GM18861 (cell line): ENCODE measurements around the gene PRRT3.
"Not testable (repeated sequence)": the region's sequence is repeated elsewhere in the genome, so short reads cannot be mapped to it uniquely, and the experiment has no call there.

Source experiments
- ATAC-seq: cut with Tn5 transposase; IDR thresholded peaks from one replicate; pipeline ENCODE4 v1.9.1; 2021; ENCODE audit not compliant: unreplicated experiment

The PRRT3 gene

DNA sequence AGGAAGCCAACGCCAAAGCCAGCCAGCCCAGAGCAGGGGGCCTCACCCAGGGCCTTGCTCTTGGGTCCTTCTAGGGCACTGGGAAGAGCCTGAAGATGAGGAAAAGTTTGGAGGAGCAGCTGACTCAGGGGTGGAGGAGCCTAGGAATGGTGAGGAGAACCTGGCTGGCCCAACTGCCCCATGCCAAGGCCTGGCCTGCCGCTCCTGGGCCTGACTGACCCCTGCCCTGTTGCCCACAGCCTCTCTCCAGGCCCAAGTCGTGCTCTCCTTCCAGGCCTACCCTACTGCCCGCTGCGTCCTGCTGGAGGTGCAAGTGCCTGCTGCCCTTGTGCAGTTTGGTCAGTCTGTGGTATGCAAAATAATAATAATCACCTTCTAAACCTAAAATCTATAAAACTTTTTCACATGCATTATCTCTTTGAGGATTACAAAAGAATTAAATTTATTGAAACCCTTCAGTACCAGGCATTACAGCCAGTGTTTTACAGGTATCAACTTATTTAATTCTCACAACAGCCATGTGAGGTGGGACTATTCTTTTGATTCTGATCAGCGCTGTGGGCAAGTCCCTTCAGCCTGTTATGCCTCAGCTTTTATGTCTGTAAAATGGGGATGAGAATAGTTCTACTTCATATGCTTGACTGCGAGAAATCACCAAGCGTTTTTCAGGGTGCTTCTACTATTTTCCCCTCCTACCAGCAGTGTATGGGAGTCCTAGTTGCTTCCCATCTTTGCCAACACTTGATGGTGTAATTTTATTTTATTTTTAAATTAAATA, 33.8 kb downstream of the PRRT3 start:
- no peak for ATAC-seq

DNA sequence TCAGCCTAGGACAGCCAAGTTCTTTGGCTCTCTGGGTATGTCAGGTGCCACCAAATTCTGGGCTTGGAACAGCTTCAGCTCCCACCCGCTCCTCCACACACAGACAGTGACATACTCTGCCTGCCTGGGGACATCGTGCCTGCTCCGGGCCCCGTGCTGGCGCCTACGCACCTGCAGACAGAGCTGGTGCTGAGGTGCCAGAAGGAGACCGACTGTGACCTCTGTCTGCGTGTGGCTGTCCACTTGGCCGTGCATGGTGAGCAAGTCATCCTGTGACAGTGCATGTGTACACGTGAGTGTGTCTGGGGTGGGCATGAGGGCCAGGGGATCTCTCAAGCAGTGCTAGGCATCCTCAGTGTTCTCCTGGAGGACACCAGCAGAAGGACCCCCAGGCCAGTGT, 34.4 kb downstream of the PRRT3 start:
- ATAC-seq: no peak

DNA sequence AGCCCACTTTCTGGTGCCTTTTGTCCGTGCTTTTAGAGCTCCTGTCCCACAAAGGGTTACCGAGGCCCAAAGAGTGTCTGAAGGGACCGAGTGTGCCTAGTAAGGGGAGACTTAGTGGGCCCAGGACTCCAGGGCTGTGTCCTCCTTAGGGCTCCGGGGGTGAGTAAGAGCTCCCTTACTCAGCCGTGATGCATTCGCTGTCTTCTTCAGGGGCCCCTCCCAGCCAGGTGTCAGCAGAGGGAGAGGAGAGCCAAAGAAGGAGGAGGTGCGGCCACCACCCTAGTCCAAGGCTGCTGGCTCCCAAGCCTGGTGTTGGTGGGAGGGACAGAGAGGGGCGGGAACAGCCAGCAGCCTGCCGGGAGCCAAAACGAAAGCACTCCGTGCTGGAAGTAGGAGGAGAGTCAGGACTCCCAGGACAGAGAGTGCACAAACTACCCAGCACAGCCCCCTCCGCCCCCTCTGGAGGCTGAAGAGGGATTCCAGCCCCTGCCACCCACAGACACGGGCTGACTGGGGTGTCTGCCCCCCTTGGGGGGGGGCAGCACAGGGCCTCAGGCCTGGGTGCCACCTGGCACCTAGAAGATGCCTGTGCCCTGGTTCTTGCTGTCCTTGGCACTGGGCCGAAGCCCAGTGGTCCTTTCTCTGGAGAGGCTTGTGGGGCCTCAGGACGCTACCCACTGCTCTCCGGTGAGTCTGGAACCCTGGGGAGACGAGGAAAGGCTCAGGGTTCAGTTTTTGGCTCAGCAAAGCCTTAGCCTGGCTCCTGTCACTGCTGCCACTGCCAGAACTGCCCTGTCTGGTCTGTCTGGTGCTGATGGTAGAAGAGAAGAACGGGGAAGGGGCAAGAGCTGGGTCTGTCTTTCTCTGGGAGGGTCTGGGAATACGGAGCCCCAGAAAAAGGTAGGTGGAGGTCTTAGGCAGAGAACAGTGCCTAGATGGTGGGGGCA, 35.2 kb downstream of the PRRT3 start, which contains the start of gene IL17RC:
TSS of gene IL17RC (plus strand) at position 365 of the 947 bp plus-strand sequence. CDS start at position 583, 218 bp downstream.
- ATAC-seq: no peak

DNA sequence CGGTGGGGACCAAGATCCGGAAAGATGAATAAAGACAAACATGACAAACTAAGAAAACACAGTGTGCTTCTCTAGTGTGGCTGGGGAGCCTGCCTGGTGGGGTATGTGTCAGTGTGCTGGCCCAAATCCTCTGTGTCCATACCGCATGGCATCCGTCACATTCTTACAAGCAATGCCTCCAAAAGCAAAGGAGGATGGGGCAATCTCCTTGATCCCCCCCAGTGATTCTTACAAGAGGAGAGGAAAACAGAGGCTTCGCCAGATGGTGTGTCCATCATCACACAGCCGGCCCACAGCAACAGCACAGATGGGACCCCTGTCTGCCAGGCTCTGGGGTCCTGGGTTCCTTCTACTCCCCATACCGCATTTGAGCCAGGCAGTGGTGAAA, 35.9 kb downstream of the PRRT3 start:
- ATAC-seq: no peak

DNA sequence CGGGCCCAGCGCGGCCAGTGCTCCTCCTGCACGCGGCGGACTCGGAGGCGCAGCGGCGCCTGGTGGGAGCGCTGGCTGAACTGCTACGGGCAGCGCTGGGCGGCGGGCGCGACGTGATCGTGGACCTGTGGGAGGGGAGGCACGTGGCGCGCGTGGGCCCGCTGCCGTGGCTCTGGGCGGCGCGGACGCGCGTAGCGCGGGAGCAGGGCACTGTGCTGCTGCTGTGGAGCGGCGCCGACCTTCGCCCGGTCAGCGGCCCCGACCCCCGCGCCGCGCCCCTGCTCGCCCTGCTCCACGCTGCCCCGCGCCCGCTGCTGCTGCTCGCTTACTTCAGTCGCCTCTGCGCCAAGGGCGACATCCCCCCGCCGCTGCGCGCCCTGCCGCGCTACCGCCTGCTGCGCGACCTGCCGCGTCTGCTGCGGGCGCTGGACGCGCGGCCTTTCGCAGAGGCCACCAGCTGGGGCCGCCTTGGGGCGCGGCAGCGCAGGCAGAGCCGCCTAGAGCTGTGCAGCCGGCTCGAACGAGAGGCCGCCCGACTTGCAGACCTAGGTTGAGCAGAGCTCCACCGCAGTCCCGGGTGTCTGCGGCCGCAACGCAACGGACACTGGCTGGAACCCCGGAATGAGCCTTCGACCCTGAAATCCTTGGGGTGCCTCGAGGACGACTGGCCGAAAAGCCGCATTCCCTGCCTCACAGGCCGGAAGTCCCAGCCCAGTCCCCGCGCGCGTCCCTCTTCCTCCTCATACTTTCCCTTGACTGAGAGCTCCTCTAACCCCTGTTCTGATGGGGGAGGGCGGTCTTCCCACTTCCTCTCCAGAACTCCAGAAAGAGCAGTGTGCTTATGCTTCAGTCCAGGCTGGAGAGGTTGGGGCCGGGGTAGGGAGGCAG, 36.7 kb downstream of the PRRT3 start:
- no peak for ATAC-seq

DNA sequence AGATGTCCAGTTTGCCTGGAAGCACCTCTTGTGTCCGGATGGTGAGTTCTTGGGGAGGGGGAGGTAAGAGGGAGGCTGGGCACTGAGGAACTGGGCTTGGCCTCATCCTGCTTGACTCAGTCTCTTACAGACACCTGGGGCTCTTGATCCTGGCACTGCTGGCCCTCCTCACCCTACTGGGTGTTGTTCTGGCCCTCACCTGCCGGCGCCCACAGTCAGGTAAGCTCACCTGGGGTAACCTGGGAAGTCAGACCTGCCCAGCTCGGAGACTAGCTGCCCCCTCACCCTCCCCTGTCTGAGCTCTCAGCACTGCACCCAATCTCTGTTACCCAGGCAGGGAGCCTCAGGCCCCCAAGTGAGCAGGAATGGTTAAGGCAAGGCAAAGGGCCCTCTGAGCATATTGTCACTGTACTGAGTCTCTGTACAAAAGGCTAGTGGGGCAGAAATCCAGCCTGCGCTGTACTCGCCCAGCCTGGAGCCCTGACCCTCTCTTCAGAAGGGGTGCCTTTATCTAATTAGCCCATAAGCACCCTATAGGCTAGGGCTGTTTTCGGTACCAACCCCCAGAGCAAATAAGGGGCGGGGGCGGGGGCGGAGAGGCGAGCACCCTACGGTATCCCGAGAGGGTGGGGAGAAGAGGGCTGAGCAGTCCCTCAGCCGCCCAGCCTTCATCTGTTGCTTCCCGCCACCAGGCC, 37.5 kb downstream of the PRRT3 start:
- no peak for ATAC-seq

DNA sequence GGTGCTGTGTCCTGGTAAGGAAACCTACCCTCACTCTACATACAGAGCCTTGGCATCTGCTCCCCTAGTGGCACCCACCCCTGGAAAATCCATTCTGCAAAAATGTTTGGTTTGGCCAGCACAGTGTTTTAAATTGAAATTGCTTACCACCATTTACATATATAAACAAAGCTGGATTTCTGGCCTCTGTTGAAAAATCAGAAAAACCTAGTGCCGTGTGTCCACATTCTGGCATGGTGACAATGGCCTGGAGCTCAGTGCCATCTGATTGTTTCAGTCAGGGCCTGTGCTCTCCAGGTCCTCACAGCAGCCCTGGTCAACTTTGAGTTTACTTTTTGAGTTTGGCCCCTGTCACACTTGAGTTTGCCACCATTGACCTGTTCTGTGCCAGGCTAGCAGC, 38.2 kb downstream of the PRRT3 start:
- no peak for ATAC-seq

DNA sequence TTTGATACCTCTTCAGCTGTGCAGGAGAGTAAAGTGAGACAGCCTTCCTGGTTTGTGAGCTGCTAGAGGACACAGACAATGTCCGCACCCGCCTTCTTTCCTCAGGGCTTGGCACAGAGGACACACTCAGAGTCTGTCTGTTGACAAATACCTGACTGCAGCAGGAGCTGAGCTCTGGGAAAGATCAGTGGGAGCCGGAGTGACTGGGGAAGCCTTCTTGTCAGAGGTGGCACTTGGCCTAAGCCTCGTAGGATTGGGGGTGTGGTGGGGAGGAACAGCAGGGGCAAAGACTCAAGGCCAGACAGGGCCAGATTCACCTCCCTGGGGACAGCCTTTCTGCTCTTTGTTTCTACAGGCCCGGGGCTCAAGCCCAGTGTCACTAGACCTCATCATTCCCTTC, 38.6 kb downstream of the PRRT3 start:
- no peak for ATAC-seq

DNA sequence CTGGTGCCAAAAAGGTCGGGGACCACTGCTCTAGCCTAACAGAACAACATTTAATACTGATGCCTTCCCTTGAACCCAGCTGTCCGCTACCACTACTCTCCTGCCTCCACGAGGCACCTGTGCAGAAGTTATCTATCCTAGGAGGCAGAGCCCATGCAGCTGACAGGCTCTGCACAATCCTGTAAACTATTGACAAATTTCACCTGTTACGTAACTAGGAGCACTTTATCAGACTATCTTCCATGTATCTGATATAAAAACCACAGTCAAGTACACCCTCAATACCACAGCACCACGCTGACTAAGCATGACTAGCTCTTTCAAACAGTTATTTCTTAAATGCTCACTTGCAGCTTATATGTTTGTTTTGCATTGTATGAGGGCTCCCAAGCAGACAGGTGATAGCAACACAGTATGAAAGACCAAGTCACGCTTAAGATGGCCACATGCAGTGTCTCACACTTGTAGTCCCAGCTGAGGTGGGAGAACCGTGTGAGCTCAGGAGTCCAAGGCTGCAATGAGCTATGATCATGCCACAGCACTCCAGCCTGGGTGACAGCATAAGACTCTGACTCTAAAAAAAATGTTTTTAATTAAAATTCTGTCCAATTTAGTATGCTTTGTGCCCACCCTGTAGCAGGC, 39.8 kb downstream of the PRRT3 start:
- ATAC-seq: no peak

DNA sequence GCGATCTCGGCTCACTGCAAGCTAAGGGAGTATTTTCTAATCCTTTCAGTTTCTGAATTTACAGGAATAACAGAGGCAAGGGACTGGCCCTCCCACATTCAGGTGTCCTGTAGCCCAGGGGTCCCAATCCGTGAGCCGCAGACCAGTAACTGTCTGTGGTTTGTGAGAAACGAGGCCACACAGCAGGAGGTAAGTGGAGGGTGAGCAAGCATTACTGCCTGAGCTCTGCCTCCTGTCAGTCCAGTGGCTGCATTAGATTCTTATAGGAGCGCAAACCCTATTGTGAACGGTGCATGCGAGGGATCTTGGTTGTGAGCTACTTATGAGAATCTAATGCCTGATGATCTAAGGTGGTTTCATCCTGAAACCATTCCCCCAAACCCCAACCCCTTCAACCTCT, 40.3 kb downstream of the PRRT3 start:
- no peak for ATAC-seq

DNA sequence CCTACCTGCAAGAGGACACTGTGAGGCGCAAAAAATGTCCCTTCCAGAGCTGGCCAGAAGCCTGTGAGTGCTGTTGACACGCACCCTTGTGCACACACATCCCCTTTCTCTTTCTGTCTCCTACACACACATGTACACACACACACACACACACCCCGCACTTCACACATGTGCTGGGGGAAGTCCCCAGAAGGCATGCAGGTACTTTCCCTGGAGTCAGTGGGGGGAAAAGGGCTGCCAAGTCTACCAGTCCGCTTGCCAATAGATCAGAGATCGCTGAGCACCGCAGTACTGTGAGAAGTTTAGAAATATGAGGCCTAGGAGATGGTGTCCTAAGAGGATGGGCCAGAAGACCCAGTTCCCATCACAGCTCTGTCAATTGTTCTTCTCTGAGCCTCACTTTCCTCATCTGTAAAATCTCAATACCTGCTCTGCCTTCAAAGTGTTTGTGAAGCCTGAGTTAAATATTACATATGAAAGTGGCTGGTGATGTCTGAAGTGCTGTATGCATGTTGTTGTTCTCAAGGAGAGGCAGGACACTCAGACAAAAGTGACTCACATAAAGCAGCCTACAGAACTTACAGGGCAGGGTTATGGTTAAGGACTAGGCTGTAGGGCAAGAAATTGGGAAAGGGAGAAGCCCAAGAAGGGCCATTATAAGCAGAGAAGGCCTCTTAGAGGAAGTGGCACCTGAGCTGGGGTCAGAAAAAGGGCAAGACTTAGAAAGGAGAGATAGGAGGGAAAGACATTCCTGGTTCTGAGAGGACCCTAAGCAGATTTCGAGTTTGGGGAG, 42.8 kb downstream of the PRRT3 start:
- no peak for ATAC-seq

DNA sequence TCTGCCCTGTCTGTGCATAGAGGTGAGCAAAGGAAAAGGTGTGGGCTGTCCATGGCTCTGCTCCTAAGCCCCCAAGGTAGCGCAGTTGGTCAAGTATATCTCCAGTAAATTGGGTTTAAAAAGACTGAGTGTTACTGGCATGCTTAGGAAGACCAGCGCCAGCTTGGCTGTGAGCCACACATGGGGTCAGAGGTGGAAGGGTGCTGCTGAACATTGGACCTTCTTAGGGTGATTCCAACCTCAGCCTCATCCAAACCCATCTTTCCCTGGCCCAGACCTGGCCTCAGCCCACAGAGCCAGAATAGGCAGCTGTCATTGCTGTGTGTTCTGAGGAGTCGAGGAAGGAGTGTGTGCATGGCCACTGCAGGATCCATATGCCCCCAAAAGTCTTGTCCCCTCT, 43.9 kb downstream of the PRRT3 start:
- ATAC-seq: no peak

DNA sequence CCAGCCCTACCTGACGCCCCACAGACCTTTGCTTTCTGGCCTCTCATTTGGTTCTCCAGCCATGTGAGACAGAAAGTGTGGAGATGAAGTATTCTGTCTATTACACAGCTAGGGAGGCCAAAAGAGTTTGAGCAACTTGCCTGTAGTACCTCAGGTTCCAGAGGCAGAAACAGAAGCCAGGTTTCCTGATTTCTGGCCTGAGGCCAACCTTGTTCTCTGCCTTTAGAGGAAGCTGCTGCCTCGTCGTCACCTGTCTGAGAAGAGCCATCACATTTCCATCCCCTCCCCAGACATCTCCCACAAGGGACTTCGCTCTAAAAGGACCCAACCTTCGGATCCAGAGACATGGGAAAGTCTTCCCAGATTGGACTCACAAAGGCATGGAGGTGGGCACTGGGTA, 45.7 kb downstream of the PRRT3 start:
- ATAC-seq: no peak

DNA sequence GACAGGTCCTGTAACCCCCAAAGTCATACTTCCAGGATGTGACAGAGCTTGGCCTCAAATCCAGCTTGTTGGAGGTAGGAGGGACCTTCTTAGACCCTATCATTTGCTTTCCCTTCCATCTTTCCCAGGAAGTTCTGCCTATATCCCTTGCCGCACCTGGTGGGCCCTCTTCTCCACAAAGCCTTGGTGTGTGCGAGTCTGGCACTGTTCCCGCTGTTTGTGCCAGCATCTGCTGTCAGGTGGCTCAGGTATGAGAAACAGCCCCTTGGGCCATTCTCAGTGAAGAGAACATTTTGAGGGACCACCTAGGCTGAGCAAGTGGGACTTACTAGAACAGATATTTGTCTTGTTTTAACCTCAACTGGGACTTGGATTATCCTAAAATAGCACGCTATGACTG, 48.3 kb downstream of the PRRT3 start:
- no peak for ATAC-seq

DNA sequence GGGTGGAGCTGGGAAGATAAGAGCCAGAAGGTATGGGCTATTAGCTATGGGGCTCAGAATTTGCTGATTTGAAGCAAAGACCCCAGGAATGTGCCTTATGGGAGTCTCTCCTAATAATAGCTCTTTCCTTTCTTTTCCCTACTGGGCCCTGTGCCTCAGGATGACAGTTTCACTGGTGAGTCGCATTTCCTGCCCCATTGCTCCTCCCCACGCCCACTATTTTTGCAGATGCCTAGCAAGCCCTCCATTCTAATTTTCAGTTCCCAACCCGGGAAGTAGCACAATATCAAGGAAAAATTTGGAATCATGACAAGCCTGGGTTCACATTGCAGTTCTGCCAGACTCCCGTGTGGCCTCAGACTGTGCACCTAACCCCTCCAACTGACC, 49.0 kb downstream of the PRRT3 start:
- no peak for ATAC-seq

DNA sequence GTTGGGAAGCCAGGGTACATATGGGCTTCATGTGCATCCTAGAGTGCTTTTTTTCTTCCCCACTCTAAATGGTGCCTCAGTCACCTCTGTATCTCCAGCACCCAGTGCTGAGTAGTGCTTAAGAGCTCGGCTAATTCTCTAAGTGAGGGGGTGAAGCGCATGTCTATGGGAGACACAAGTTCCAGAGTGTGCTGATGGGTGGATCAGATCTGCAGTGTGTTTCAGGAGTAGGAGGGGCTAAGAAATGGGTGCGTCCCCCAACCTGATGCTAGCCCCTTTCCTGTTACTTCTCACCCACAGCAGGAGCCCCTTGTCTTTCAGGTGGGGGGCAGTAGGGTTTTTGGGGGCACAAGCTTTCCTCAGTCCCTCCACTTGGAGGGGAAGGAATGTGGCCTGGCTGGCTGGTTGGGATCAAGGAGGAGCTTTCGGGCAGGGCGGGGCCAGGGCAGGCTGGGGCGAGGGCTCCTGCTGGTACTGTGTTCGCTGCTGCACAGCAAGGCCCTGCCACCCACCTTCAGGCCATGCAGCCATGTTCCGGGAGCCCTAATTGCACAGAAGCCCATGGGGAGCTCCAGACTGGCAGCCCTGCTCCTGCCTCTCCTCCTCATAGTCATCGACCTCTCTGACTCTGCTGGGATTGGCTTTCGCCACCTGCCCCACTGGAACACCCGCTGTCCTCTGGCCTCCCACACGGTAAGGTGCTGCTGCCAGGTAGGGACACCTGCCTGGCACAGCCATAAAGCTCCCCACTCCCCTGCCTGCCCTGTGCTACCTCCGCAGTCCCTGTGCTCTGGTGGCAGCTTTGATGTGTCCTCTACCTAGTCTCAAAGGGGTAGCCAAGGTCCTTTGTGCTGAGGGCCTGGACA, 49.6 kb downstream of the PRRT3 start, which contains the start of gene IL17RE:
TSS of gene IL17RE (plus strand) at position 477 of the 866 bp plus-strand sequence. CDS start at position 562, 85 bp downstream.
- ATAC-seq: no peak

DNA sequence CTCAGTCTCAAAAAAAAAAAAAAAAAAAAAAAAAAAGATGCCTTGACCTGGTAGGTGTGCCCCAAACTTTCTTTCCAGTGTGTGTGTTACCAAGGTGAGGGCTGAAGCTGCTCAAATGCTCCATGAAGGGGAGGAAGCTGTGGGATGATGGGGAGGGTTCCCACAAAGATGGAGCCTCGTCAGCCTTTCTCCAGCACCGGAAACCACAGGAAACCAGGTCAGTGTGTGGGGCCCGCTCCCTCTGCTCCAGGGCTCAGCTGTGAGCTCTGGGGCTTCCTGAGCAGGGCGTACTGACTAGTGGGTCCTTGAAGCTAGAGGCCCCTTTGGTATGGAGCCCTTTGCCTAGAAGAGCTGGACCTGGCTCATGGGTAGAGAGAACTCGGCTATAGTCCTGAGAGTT, 50.2 kb downstream of the PRRT3 start:
- no peak for ATAC-seq

DNA sequence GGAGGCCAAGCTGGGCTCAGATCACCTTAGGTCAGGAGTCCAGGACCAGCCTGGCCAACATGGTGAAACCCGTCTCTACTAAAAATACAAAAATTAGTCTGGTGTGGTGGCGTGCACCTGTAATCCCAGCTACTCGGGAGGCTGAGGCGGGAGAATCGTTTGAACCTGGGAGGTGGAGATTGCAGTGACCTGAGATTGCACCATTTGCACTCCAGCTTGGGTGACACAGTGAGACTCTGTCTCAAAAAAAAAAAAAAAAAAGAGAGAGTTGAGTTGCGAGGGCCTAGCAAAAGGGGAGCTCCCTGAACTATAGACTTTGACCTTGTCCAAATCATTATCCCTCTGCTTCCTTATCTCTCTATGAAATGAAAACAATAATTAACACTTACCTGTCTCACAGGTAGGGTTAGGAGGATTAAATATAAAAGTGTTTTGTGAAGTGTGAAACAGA, 51.2 kb downstream of the PRRT3 start:
- ATAC-seq: not testable (repeated sequence)
